Neuronal stem cell (in vitro differentiated cells): ENCODE results near the gene SCNN1A.

Experiments
- DNase-seq: peaks from one replicate; pipeline ENCODE4 v3.0.0-alpha.2; 2013; ENCODE audit warnings: low spot score
- H2AFZ ChIP-seq: one replicate; pipeline ENCODE4 v1.6.1; 2013; ENCODE audit warnings: mild to moderate bottlenecking, low read length, inconsistent platforms
- H2AK5ac ChIP-seq: 2 replicates; pipeline ENCODE4 v1.6.1; 2013; ENCODE audit warnings: low read depth, mild to moderate bottlenecking, inconsistent platforms, low read length, moderate library complexity, mixed read lengths
- H2BK120ac ChIP-seq: 2 replicates; pipeline ENCODE4 v1.6.1; 2013; ENCODE audit warnings: low read depth, mild to moderate bottlenecking, inconsistent platforms, low read length, moderate library complexity, mixed read lengths
- H2BK12ac ChIP-seq: one replicate; pipeline ENCODE4 v1.6.1; 2013; ENCODE audit warnings: low read length, inconsistent platforms
- H2BK15ac ChIP-seq: 2 replicates; pipeline ENCODE4 v1.6.1; 2013; ENCODE audit warnings: mild to moderate bottlenecking, low read length, inconsistent platforms, mixed read lengths
- H2BK5ac ChIP-seq: one replicate; pipeline ENCODE4 v1.6.1; 2013; ENCODE audit warnings: inconsistent platforms, mild to moderate bottlenecking, low read length, moderate library complexity
- H3K14ac ChIP-seq: one replicate; pipeline ENCODE4 v1.6.1; 2013; ENCODE audit warnings: low read length, inconsistent platforms
- H3K18ac ChIP-seq: 2 replicates; pipeline ENCODE4 v1.6.1; 2013; ENCODE audit warnings: low read length, inconsistent platforms
- H3K23ac ChIP-seq: 2 replicates; pipeline ENCODE4 v1.6.1; 2013; ENCODE audit warnings: low read depth, mild to moderate bottlenecking, mixed read lengths, low read length, inconsistent platforms; ENCODE audit not compliant: poor library complexity
- H3K27ac ChIP-seq: replicated peaks from 3 replicates; pipeline ENCODE4 v1.5.1; 2013; ENCODE audit warnings: low read length, inconsistent platforms
- H3K27me3 ChIP-seq, 3 experiments: 2 replicates each; pipeline ENCODE4 v1.6.1; 2013; ENCODE audit warnings: low read length in 3 of 3, mild to moderate bottlenecking in 2 of 3, inconsistent platforms in 1 of 3, low read depth in 1 of 3, mixed read lengths in 1 of 3, moderate library complexity in 1 of 3; ENCODE audit not compliant: control insufficient read depth in 3 of 3, insufficient read depth in 3 of 3
- H3K36me3 ChIP-seq, 2 donors: replicated peaks in 1 of 2; 2 replicates each; pipeline ENCODE4 v1.6.1; 2013; ENCODE audit warnings: low read length in 2 of 2; ENCODE audit not compliant: control insufficient read depth in 2 of 2, insufficient read depth in 2 of 2
- H3K4ac ChIP-seq: 2 replicates; pipeline ENCODE4 v1.6.1; 2013; ENCODE audit warnings: inconsistent platforms, mild to moderate bottlenecking, low read length, moderate library complexity
- H3K4me1 ChIP-seq, 2 donors: 1 replicate in 1 of 2; 2 replicates in 1 of 2; pipeline ENCODE4 v1.6.1; 2013; ENCODE audit warnings: low read length in 2 of 2, low read depth in 1 of 2; ENCODE audit not compliant: control insufficient read depth in 2 of 2, insufficient read depth in 1 of 2
- H3K4me2 ChIP-seq: one replicate; pipeline ENCODE4 v1.6.1; 2013; ENCODE audit warnings: mild to moderate bottlenecking, low read length, inconsistent platforms; ENCODE audit not compliant: insufficient read depth, poor library complexity, severe bottlenecking
- H3K4me3 ChIP-seq, 2 donors: 2 replicates each; pipeline ENCODE4 v1.5.1; 2013; ENCODE audit warnings: low read length in 2 of 2, mild to moderate bottlenecking in 2 of 2, inconsistent platforms in 1 of 2, moderate library complexity in 1 of 2
- H3K79me1 ChIP-seq: one replicate; pipeline ENCODE4 v1.6.1; 2013; ENCODE audit warnings: low read depth, mild to moderate bottlenecking, inconsistent platforms, low read length, moderate library complexity
- H3K9ac ChIP-seq: one replicate; pipeline ENCODE4 v1.6.1; 2013; ENCODE audit warnings: mild to moderate bottlenecking, low read depth, low read length, inconsistent platforms; ENCODE audit not compliant: poor library complexity
- H3K9me3 ChIP-seq, 2 donors: replicated peaks in 1 of 2; 2 replicates each; pipeline versions ENCODE3 to v1.6.1; 2013; ENCODE audit warnings: low read length in 2 of 2, mild to moderate bottlenecking in 2 of 2, inconsistent platforms in 1 of 2, low read depth in 1 of 2, mixed read lengths in 1 of 2, moderate library complexity in 1 of 2; ENCODE audit not compliant: control insufficient read depth in 2 of 2, insufficient read depth in 1 of 2
- H4K8ac ChIP-seq: one replicate; pipeline ENCODE4 v1.6.1; 2013; ENCODE audit warnings: low read depth, mild to moderate bottlenecking, inconsistent platforms, low read length, moderate library complexity
- H4K91ac ChIP-seq: one replicate; pipeline ENCODE4 v1.6.1; 2013; ENCODE audit warnings: low read length, low read depth, mild to moderate bottlenecking, inconsistent platforms; ENCODE audit not compliant: poor library complexity
- WGBS, 2 donors: extraction: QIAGEN DNeasy Blood & Tissue Kit; methylation state at CpG; one replicate each; pipeline ENCODE4 v1.1.7; 2013; ENCODE audit warnings: missing lambda C conversion rate in 2 of 2, mixed read lengths in 1 of 2; ENCODE audit not compliant: insufficient read length in 2 of 2, insufficient replicate concordance in 1 of 2; ENCODE audit errors: extremely low coverage in 2 of 2; 5-methylcytosine and 5-hydroxymethylcytosine counted together

SCNN1A gene

GRCh38 chr12:6333566-6333965 lies 41.8 kb downstream of the SCNN1A start:
- H3K9ac ChIP-seq, result no peak overlapping the region
- no peak overlapping the region for H3K4me3 ChIP-seq
- H2BK12ac ChIP-seq, result peak overlapping the region; percentile 31
- H3K79me1 ChIP-seq, result peaks cover 13% of the 10 kb centered on the region
- no peak overlapping the region for H4K8ac ChIP-seq
- no peak for DNase-seq
- no peak overlapping the region for H2AFZ ChIP-seq
- H3K9me3 ChIP-seq, result no peaks in the 10 kb centered on the region
- H2BK5ac ChIP-seq, result no peak overlapping the region
- H3K14ac ChIP-seq, result peak overlapping the region; percentile 42
- H3K4me2 ChIP-seq, result no peak overlapping the region
- H3K27ac ChIP-seq, result no peak overlapping the region
- no CpG with 5 or more reads among the region's 9 CpGs for WGBS, 2 donors
- peaks cover 31 to 37% of the 10 kb centered on the region in 2 donors for H3K4me1 ChIP-seq
- no peak overlapping the region for H2BK120ac ChIP-seq
- H3K27me3 ChIP-seq, result no peaks in the 10 kb centered on the region
- H3K4ac ChIP-seq, result no peak overlapping the region
- H3K18ac ChIP-seq, result no peak overlapping the region
- no peak overlapping the region for H4K91ac ChIP-seq
- no peak overlapping the region for H2AK5ac ChIP-seq
- H2BK15ac ChIP-seq, result no peak overlapping the region
- no peak overlapping the region for H3K23ac ChIP-seq
- H3K36me3 ChIP-seq, result peaks cover 29 to 79% of the 10 kb centered on the region in 2 donors

- H3K9me3 ChIP-seq, result no peaks in the 10 kb centered on the region
- peak overlapping the region in 1 of 2 donors; percentile 6 for H3K4me3 ChIP-seq
- H3K4ac ChIP-seq, result no peak overlapping the region
- no peak overlapping the region for H2BK15ac ChIP-seq
- WGBS, 2 donors, result no CpG with 5 or more reads among the region's 9 CpGs
- H2BK5ac ChIP-seq, result no peak overlapping the region
- H3K4me1 ChIP-seq, result peaks cover 26 to 32% of the 10 kb centered on the region in 2 donors
- no peaks in the 10 kb centered on the region for H3K27me3 ChIP-seq
- H4K8ac ChIP-seq, result no peak overlapping the region
- H3K23ac ChIP-seq, result no peak overlapping the region
- H3K14ac ChIP-seq, result no peak overlapping the region
- no peak overlapping the region for H2BK12ac ChIP-seq
- H2AK5ac ChIP-seq, result no peak overlapping the region
- H3K4me2 ChIP-seq, result no peak overlapping the region
- H2BK120ac ChIP-seq, result no peak overlapping the region
- no peak overlapping the region for H3K27ac ChIP-seq
- H2AFZ ChIP-seq, result no peak overlapping the region
- no peak overlapping the region for H4K91ac ChIP-seq
- H3K79me1 ChIP-seq, result peaks cover 10% of the 10 kb centered on the region
- DNase-seq, result no peak
- no peak overlapping the region for H3K18ac ChIP-seq
- peaks cover 31 to 79% of the 10 kb centered on the region in 2 donors for H3K36me3 ChIP-seq
- H3K9ac ChIP-seq, result no peak overlapping the region
Observed at GRCh38 chr12:6333029-6333428, 42.3 kb downstream of the SCNN1A start.

GRCh38 chr12:6332459-6332858 lies 42.9 kb downstream of the SCNN1A start:
- Histone ChIP-seq H3K36me3 (peaks cover 31 to 79% of the 10 kb centered on the region in 2 donors), H3K4ac (no peak overlapping the region), H3K4me2 (no peak overlapping the region), H2AK5ac (no peak overlapping the region), H2BK15ac (no peak overlapping the region), H2BK12ac (no peak overlapping the region), H3K4me3 (no peak overlapping the region), H2AFZ (no peak overlapping the region), H3K23ac (no peak overlapping the region), H3K9ac (no peak overlapping the region), H3K79me1 (peaks cover 8% of the 10 kb centered on the region), H4K8ac (no peak overlapping the region), H3K4me1 (peaks cover 20 to 26% of the 10 kb centered on the region in 2 donors), H3K27me3 (no peaks in the 10 kb centered on the region), H3K18ac (no peak overlapping the region), H3K9me3 (no peaks in the 10 kb centered on the region), H3K14ac (no peak overlapping the region), H4K91ac (no peak overlapping the region), H2BK120ac (no peak overlapping the region), H3K27ac (no peak overlapping the region), H2BK5ac (no peak overlapping the region)
- no peak for DNase-seq
- WGBS, 2 donors, result no CpG with 5 or more reads among the region's 4 CpGs

GRCh38 chr12:6330999-6331714 lies 44.2 kb downstream of the SCNN1A start:
- no peak overlapping the region for H2AFZ ChIP-seq
- H3K79me1 ChIP-seq, result peaks cover 8% of the 10 kb centered on the region
- no peak overlapping the region for H2BK12ac ChIP-seq
- no peak overlapping the region for H2BK5ac ChIP-seq
- peaks cover 16% of the 10 kb centered on the region in 2 donors for H3K4me1 ChIP-seq
- no peak overlapping the region for H3K18ac ChIP-seq
- no peak overlapping the region for H3K4me3 ChIP-seq
- no peak overlapping the region for H3K4me2 ChIP-seq
- no peak overlapping the region for H3K9ac ChIP-seq
- H4K8ac ChIP-seq, result no peak overlapping the region
- no peak overlapping the region for H3K27ac ChIP-seq
- H2BK120ac ChIP-seq, result no peak overlapping the region
- no peak overlapping the region for H2BK15ac ChIP-seq
- no peak overlapping the region for H3K4ac ChIP-seq
- H3K9me3 ChIP-seq, result no peaks in the 10 kb centered on the region
- H3K36me3 ChIP-seq, result peaks cover 32 to 87% of the 10 kb centered on the region in 2 donors
- WGBS, 2 donors, result no CpG with 5 or more reads among the region's 4 CpGs
- H3K23ac ChIP-seq, result no peak overlapping the region
- no peak overlapping the region for H4K91ac ChIP-seq
- H3K27me3 ChIP-seq, result no peaks in the 10 kb centered on the region
- no peak for DNase-seq
- no peak overlapping the region for H3K14ac ChIP-seq
- H2AK5ac ChIP-seq, result no peak overlapping the region
